Measurements from ENCODE around the gene SLC15A3.
A peak's percentile ranks its signal among the peaks of the same experiment; 100 is the strongest.

SLC15A3 gene

GRCh38 chr11:60951904-60952741 is at the start of gene SLC15A3:
SLC15A3 (minus strand) TSS chr11:60952176; CDS start chr11:60951551, 625 bp downstream.
- DNase-seq: peak; percentile 23

GRCh38 chr11:61000426-61000825 is 48.5 kb upstream of the SLC15A3 start:
- DNase-seq: no peak

- DNase-seq: no peak
Measured at GRCh38 chr11:60996381-60997138, 44.6 kb upstream of the SLC15A3 start.

GRCh38 chr11:60995798-60996197 is 43.8 kb upstream of the SLC15A3 start:
- no peak for DNase-seq

GRCh38 chr11:60994541-60995080 is 42.6 kb upstream of the SLC15A3 start:
- DNase-seq: peak; percentile 60

- DNase-seq: peak; percentile 56
Measured at GRCh38 chr11:60993615-60994014, 41.6 kb upstream of the SLC15A3 start.

- DNase-seq: no peak
Measured at GRCh38 chr11:60992842-60993409, 41.0 kb upstream of the SLC15A3 start.

- no peak for DNase-seq
Measured at GRCh38 chr11:60991457-60991856, 39.5 kb upstream of the SLC15A3 start.

GRCh38 chr11:60989093-60989650 is 37.2 kb upstream of the SLC15A3 start:
- DNase-seq: no peak

- DNase-seq: no peak
Measured at GRCh38 chr11:60988658-60989057, 36.7 kb upstream of the SLC15A3 start.

- DNase-seq: peak; percentile 83
Measured at GRCh38 chr11:60987577-60988277, 35.8 kb upstream of the SLC15A3 start.

- DNase-seq: peak; percentile 89
Measured at GRCh38 chr11:60985991-60986915, 34.3 kb upstream of the SLC15A3 start.

- no peak for DNase-seq
Measured at GRCh38 chr11:60985501-60985900, 33.5 kb upstream of the SLC15A3 start.

GRCh38 chr11:60984636-60985035 is 32.7 kb upstream of the SLC15A3 start:
- no peak for DNase-seq

GRCh38 chr11:60984149-60984548 is 32.2 kb upstream of the SLC15A3 start:
- DNase-seq: no peak

GRCh38 chr11:60982184-60982583 is 30.2 kb upstream of the SLC15A3 start:
- peak; percentile 53 for DNase-seq

GRCh38 chr11:60981515-60981914 is 29.5 kb upstream of the SLC15A3 start:
- no peak for DNase-seq

GRCh38 chr11:60978546-60979380 is 26.8 kb upstream of the SLC15A3 start:
- peak; percentile 78 for DNase-seq

GRCh38 chr11:60977836-60978235 is 25.9 kb upstream of the SLC15A3 start:
- no peak for DNase-seq

GRCh38 chr11:60977224-60977623 is 25.2 kb upstream of the SLC15A3 start:
- DNase-seq: no peak

All from activated CD4-positive, alpha-beta T cell treated with anti-CD3 and anti-CD28 coated beads, Interleukin-2, Interleukin-6, amounts not matched to agents 100 ng/mL and 50 ng/mL, durations not matched to agents 16 hours and 8 hours (primary cell).